ES-I3 (cell line): ENCODE results near the gene DMAP1.

Source experiments
- H3K36me3 ChIP-seq: 2 replicates; pipeline ENCODE4 v1.6.1; 2013; ENCODE audit warnings: mild to moderate bottlenecking, low read length, control low read depth, moderate library complexity; ENCODE audit not compliant: insufficient read depth
- H3K4me1 ChIP-seq: 2 replicates; pipeline ENCODE4 v1.6.1; 2013; ENCODE audit warnings: mild to moderate bottlenecking, control low read depth, low read length; ENCODE audit not compliant: insufficient read depth
- H3K9ac ChIP-seq: 2 replicates; pipeline ENCODE4 v1.6.1; 2013; ENCODE audit warnings: low read depth, mild to moderate bottlenecking, low read length, moderate library complexity
- H3K9me3 ChIP-seq: 2 replicates; pipeline ENCODE4 v1.6.1; 2013; ENCODE audit warnings: mild to moderate bottlenecking, low read length, moderate library complexity; ENCODE audit not compliant: control insufficient read depth, insufficient read depth

DMAP1 gene

DNA sequence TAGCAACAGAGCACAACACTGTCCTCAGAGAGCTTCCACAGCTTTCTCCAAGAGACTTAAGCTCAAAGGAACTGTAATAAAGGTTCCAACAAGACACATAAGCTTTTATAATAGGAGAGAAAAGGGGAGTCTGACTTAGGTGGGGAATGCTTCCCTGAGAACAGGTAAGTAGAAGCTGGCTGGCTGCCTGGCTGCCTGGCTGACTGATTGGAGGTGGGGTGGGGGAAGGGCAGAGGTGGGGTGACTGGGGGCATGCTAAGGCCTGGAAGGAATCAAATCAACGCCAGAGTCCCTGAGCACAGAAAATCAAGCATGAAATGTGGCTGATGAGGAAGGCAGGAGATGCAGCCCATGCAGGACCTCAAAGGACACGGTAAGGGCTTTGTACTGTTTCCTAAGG is 45.8 kb downstream of the DMAP1 start:
- no peaks in the 10 kb centered on the region for H3K9me3 ChIP-seq
- peaks cover 23% of the 10 kb centered on the region for H3K4me1 ChIP-seq
- H3K36me3 ChIP-seq = no peaks in the 10 kb centered on the region; the same call in 1 of the 2 replicates
- no peak overlapping the region for H3K9ac ChIP-seq

DNA sequence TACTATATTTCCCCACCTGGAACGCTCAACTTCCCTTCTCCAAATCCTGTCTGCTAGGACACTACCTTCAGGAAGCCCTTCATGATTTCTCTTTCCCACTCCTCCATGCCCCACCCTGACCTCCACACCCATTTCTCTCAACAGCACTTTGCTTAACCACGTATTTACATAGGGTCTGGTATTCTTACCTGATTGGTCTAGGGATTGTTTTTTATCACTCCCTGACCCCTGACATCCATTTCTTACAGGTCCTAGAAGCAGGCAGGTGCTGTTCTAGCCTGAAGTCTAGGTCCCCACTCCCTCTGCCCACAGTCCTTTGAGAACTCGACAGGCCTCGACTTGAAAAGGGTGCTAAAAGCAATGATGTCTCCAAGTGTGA is 47.5 kb downstream of the DMAP1 start:
- H3K36me3 ChIP-seq = no peaks in the 10 kb centered on the region; the same call in 1 of the 2 replicates
- peaks cover 23% of the 10 kb centered on the region for H3K4me1 ChIP-seq
- no peaks in the 10 kb centered on the region for H3K9me3 ChIP-seq
- H3K9ac ChIP-seq = no peak overlapping the region

DNA sequence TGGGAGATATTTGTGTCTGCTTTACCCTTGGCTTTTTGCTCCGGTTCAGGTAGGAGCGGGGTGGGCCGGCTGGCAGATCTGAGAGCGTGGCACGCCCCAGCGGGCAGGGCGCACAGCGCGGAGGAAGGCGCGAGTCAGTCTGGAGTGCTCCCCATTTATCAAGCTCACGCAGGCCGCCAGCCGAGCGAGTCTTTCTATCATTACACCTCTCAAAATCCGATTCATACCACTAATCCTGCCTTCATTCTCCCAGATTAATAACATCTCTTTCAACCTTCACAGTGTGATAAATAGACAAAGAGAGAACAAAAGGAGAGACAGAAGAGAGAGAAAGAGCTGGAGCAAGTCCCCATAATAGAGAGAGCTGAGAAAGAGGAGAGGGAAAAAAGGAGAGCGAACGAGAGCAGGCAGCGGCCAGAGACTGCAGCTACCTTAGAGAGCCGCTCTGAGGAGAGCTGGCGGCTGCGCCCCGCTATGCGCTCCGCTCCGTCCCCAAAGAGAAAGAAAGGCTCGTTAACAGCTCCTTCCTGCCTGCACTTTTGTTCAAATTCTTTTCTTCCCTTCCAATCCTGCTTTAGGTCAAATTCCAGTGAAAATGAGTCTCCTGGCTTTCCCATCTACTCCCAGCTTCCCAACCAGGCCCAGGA is 48.0 kb downstream of the DMAP1 start:
- Histone ChIP-seq H3K9me3 (no peaks in the 10 kb centered on the region), H3K4me1 (peaks cover 23% of the 10 kb centered on the region), H3K36me3 (no peaks in the 10 kb centered on the region; the same call in 1 of the 2 replicates), H3K9ac (no peak overlapping the region)

DNA sequence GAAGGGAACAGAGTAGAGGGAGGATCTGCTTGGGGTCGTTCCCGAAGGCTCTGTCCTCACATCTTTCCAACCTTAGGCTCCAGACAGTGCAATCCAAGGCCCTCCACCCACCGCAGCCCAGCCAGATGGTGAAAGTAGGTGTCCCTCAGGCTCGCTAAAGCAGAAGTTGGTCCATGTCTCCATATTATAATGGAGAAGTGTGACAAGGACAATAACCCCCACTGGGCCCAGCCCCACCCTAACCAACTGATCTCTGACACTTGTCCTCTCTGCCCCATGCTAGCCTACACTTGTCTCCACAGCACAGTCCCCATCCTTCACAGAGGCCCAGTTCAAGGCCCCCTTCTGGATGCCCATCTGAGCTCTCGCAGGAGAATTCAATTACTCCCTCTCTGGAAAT is 48.7 kb downstream of the DMAP1 start:
- H3K9ac ChIP-seq = no peak overlapping the region
- no peaks in the 10 kb centered on the region; the same call in 1 of the 2 replicates for H3K36me3 ChIP-seq
- no peaks in the 10 kb centered on the region for H3K9me3 ChIP-seq
- H3K4me1 ChIP-seq = peaks cover 23% of the 10 kb centered on the region

- Histone ChIP-seq H3K9ac (no peak overlapping the region), H3K9me3 (no peaks in the 10 kb centered on the region), H3K36me3 (no peaks in the 10 kb centered on the region; the same call in 1 of the 2 replicates), H3K4me1 (peaks cover 23% of the 10 kb centered on the region)
Observed at GRCh38 chr1:44262414-44262813, 49.1 kb downstream of the DMAP1 start.

- no peak overlapping the region for H3K9ac ChIP-seq
Observed at GRCh38 chr1:44262816-44263567, 49.7 kb downstream of the DMAP1 start.

DNA sequence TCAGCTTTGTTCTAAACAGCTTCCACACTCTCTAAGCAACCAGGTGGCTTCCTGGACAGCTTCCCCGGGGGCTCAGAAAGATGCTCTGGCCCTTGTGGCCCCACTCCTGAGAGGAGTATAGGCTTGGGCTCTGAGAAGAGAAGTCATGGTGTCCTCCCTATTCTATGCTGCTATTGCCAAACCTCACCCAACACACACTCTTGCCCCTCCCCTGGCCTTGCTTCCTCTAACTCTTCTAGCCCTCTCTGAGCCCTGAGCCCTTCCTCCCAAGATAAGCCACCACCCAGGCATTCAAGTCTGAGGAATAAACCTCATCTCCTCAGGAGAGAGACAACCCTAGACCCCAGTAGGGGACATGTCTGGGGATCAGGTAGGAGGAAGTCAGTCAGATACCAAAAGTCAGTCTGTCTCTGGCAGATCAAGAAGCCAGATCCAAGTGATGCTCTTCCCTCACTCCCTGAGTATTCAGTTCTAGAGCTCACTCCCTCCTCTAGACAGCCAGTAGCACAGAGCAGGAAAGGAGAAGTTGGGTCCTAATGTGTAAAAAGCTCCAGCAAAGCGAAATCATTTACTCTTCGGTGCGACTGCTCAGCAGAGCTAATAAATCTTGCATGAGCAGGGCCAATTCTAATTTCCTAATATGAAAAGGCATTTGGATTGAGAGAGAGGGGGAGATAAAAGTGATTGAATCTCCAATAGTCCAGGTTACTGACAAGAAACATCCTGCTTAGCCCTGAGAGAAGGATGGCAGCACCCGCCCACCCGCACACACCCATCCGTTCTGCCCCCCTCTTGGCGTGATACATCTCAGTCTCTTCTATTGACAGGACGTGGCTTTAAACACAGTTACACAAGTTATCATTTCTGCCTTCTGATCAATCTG is 50.5 kb downstream of the DMAP1 start:
- H3K9me3 ChIP-seq = no peaks in the 10 kb centered on the region
- H3K4me1 ChIP-seq = peaks cover 23% of the 10 kb centered on the region
- no peak overlapping the region for H3K9ac ChIP-seq
- H3K36me3 ChIP-seq = no peaks in the 10 kb centered on the region; the same call in 1 of the 2 replicates

More at GRCh38 chr1:44262816-44263567, 49.7 kb downstream of the DMAP1 start:
- H3K4me1 ChIP-seq = peaks cover 23% of the 10 kb centered on the region
- no peaks in the 10 kb centered on the region for H3K9me3 ChIP-seq
- H3K36me3 ChIP-seq = no peaks in the 10 kb centered on the region; the same call in 1 of the 2 replicates

- Histone ChIP-seq H3K4me1 (peaks cover 23% of the 10 kb centered on the region), H3K9ac (no peak overlapping the region), H3K9me3 (no peaks in the 10 kb centered on the region), H3K36me3 (no peaks in the 10 kb centered on the region; the same call in 1 of the 2 replicates)
Observed at GRCh38 chr1:44264451-44264771, 51.1 kb downstream of the DMAP1 start.

- Histone ChIP-seq H3K36me3 (no peaks in the 10 kb centered on the region), H3K4me1 (peaks cover 19% of the 10 kb centered on the region), H3K9me3 (no peaks in the 10 kb centered on the region), H3K9ac (no peak overlapping the region)
Observed at GRCh38 chr1:44265656-44266358, 52.5 kb downstream of the DMAP1 start.

GRCh38 chr1:44266400-44267344 is 53.4 kb downstream of the DMAP1 start:
- Histone ChIP-seq H3K9ac (no peak overlapping the region), H3K4me1 (peaks cover 10% of the 10 kb centered on the region)

DNA sequence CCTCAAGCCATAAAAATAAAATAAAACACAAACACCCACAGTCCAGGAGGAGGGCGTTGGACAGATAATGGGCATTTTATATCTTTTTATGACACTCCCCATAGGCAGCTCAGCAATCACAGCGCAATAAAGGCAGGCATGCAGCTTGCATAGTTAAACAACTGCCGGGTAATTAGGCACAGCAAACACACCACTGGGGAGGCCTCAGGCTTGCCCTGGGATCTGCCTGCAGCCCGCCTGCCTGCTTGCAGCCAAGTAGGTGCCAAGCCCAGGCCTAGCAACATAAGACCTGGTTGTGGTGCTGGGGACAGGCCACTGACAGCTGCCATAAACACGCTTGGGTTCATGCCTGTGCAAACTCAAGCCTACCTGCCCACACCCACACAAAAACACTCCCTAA is 54.2 kb downstream of the DMAP1 start:
- no peaks in the 10 kb centered on the region for H3K36me3 ChIP-seq
- 0 out of 2 replicates have a peak, but pooled peaks cover 3% of the 10 kb centered on the region for H3K4me1 ChIP-seq
- no peaks in the 10 kb centered on the region for H3K9me3 ChIP-seq
- no peak overlapping the region for H3K9ac ChIP-seq

More at GRCh38 chr1:44266400-44267344, 53.4 kb downstream of the DMAP1 start:
- Histone ChIP-seq H3K36me3 (no peaks in the 10 kb centered on the region), H3K9me3 (no peaks in the 10 kb centered on the region)

DNA sequence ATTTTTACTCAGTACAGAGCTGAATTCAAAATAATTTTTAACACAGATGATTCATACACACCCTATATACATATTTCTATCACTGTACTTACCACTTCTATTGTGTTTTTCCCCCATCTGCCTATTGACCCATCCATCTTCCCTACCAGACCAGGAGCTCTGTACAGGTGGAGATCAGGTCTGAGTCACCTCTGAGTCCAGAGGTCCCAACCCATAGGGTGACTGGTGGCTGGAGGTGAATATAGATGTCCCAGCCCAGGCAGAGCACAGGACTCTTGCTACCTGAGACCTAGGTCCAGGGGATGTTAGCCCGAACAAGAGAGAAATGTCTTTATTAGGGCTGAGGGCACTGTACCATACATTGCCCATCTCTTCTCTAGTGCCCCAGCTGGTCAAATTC is 54.8 kb downstream of the DMAP1 start:
- H3K36me3 ChIP-seq = no peaks in the 10 kb centered on the region
- H3K9me3 ChIP-seq = no peaks in the 10 kb centered on the region
- no peak overlapping the region for H3K9ac ChIP-seq
- no peaks in the 10 kb centered on the region for H3K4me1 ChIP-seq
